GM19193 (cell line): Measurements from ENCODE around the gene CLK3.

Experiments used
- POLR2A ChIP-seq: IDR thresholded peaks from 4 replicates; pipeline ENCODE4 v1.6.1; 2011; ENCODE audit not compliant: insufficient read depth, insufficient read length; ENCODE audit errors: extremely low read depth

The CLK3 gene

DNA sequence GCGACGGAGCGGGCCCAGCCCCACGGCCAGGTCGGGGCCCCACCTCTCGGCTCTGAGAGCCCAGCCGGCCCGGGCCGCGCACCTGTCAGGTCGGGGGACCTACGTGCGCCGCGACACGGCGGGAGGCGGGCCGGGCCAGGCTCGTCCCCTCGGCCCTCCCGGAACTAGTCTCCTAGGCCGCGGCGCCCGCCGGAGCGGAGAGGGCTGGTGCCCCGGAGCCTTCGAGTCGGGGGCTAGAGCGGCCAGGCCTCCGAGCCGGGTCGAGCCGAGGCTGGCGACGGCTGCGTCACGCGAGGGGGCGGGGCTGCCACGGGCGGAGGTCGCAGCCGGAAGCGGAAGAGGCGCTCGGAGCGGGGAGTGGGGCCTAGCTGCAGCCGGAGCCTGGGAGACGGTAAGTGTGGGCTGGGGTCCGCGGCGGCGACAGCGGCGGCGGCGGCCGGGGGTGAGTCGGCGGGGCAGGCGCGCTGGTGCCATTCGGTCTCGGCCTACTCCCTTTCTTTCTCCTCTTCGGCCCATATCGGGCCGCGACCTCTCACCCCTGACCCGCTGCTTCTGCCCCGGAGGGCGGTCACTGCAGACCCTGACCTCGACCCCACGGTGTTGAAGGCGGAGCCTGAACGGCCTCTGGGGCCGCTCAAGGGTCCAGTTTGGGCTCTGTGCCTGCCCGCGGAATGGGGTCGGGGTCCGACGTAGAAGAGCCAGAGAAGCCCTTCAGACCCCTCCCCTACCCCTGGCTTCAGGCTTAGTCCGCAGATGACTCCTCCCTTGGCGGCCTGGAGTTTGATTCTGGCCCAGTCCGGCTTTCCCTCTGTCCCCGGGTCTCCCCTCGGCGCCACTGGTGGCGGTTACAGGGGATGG lies at the start of gene CLK3:
Gene CLK3 (plus strand): TSS at position 329 of the 858 bp plus-strand sequence. CDS start 3,361 bp downstream, outside the sequence.
- peak; percentile 76 for TF ChIP-seq POLR2A

DNA sequence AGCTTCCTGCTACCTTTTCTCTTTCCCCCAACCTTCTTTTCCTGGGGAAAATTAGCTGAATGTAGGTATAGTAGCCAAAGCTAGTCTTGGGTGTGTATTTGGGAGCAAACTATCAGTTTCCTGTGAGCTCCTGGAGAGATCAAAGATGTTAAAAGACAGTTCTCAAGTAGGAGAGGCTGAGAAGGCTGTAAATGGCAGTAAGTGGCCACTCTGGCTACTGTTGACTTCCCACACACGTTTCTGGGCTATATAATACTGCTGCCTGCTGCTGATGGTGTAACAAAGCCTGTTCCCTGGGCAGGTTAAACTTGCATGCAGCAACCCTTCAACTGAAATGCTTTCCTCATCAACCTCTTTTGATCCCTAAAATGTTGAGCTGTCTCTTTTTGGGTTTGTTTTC lies 47.0 kb upstream of the CLK3 start:
- no peak for TF ChIP-seq POLR2A

DNA sequence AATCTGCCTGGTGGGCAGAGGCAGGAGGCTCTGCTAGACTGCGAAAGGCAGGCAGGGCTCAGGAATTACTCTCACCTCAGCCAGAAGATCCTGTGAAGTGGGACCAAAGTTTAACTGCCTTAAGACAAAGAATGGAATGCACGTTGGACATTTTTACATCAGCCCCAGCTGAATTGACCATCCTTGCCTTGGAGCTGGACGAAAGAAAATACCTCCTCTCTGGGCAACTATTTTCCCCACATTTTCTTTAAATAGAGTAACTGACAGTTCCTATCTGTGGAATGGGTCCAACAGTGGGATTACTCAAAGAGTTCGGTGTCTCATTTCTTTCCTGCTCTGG lies 45.9 kb upstream of the CLK3 start:
- TF ChIP-seq POLR2A: no peak

DNA sequence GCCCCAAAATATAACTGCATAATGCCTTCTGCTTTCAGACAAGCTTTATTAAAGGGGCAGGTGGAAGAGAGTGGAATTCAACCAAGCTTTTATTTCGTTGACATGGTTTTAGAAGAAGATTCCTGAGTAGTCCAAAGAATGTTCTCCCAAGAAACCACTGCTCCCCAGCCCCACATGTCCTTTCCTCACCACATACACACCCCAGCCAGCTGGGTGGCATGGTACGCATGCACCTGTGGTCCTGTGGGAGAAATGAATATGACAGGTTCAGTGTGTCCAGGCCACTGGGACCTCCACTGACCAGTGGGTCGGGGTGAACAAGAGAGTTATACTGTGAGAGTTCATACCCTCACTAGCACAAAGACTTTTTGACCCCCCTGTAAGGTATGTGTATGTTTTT lies 44.4 kb upstream of the CLK3 start:
- TF ChIP-seq POLR2A: no peak

DNA sequence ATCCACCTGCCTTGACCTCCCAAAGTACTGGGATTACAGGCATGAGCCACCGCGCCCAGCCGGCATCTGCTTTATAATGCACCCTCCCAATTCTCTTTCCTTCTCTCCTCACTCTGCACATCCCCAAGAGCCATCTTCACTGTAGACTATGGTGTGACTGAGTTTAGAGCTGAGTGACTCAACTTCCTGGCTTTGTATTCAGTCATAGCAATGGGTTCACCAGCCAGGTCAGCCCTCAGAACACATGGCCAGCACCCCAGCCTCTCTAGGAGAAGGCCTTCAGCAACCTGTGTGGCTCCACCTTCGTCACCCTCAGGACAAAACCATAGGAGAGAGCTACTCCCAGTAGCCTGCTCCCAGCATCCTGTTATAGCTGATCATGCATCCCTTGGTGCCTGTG lies 41.6 kb upstream of the CLK3 start:
- no peak for TF ChIP-seq POLR2A

DNA sequence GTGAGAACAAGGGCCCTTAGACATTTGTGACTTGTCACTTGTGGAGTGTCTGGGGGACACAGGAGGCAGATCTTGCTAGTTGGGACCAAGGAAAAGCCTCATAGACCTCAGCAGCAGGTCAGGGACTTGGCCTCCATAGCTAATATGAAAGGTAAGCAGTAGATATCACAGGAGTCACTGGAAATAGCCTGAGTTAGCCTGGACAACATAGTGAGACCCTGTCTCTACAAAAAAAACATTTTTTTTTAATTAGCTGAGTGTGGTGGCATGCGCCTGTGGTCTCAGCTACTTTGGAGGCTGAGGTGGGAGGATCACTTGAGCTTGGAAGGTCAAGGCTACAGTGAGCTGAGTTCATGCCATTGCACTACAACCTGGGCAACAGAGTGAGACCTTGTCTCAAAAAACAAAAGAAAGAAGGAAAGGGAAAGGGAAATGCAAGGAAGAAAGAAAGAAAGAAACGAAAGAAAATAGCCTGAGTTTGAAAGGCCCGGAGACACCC lies 37.1 kb upstream of the CLK3 start:
- no peak for TF ChIP-seq POLR2A

DNA sequence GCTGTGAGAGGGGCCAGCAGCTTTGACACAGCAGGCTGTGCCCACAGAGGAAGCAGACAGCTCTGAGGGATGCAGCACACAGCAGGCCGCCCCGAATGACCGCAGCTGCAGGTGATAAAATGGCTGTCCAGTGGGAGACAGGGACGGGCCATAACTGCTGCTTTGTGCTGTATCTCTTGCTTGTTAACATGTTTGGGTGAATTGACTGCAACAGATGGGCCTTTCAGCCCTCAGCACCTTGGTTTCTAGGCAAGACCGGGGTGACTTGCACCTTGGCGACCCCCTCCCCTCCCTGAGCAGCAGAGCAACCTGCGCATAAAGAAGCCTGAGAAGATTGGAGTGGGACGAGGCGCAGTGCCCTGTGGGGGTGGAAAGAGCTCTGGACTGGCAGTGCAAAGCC lies 36.6 kb upstream of the CLK3 start:
- TF ChIP-seq POLR2A: no peak

DNA sequence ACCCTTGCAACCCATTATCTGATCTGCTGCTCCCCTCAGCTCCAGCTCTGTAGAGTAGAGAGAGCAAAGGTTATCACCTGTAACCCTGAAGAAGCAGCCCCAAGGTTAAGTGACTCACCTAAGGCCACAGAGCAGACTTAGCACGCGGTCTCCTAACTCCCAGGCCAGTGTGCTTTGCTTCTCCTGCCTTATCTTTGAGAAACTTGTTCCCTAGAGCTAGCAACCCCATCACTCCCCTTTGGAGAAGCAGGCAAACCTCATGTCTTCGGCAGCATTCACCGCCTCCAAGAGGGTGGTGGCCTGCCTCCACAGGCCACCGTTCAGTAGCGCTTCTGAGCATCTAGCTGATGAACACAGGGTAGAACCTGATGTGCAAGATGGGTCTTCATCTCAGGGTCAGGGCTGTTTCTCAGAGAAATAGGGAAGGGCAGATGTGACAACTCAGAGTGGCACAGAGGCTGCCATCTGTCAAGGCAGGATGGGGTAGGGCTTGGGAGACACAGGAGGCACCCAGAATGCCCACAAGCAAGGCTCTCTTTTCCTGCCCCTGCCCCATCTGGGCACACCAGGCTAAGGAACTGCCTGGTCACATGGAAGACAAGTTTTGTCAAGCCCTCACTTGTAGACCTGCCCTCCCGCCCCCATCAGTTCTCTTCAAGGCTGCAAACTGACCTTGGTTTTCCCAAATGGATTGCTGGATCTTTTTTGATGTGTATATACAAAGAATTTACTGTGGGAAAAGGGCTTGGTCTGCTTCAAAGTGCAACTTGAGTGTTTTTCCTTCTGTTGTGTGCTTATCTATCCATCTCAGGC lies 34.9 kb upstream of the CLK3 start:
- no peak for TF ChIP-seq POLR2A

DNA sequence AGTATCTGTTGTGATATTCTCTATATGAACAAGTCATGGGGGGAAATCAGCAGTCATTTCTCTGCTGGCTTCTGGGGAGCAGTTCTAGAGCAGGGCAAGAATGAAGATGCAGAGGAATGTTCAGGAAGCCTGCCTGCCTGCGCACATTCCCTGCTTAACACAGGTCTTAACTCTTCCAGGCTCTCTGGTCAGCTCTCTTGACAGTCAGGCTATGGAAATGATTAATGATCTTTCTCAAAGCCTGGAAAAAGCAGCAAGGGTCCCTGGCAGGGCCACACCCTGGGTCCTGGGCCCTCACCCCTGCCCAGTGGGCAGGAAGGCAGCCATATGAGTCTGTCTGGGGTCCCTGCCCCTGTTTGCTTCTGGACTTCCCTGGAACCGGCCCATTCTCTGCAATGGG lies 31.4 kb upstream of the CLK3 start:
- TF ChIP-seq POLR2A: no peak

DNA sequence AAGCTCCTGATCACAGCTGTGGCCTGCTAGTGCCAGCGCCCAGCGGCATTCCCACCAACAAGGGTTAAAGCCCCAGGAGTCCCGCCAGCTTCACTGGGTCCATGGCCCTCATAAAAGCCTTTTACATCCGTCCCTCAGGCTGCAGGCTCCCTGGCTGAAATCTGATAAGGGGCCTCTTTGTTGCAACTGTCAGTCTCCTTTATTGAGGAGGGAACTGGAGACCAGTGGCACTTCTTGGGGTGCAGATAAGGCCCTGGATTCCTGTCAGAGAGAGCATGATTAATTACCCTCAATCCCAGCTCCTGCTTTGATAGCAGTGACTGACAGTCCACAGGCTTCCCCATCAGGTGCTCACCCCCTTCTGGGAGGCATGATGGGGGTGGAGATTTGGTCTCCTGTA lies 30.9 kb upstream of the CLK3 start:
- no peak for TF ChIP-seq POLR2A

DNA sequence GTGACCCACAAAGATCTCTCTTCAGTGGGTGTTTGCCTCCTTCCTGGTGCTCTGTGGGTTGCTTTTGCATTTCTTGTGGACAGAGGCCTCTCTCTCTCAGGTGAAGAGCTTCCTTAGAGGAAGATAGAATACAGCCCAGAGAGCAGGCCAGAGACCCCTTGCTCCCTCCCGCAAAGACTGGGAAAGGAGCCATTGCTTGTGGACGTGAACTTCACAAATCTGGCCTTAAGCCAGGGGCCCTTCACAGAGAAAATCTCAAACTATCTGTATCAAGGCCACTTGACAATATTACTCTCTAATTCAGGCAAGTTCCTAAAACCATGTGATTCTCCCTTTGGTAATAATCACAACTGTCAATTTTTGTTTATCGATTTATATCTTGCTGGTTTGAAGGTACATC lies 30.4 kb upstream of the CLK3 start:
- no peak for TF ChIP-seq POLR2A

DNA sequence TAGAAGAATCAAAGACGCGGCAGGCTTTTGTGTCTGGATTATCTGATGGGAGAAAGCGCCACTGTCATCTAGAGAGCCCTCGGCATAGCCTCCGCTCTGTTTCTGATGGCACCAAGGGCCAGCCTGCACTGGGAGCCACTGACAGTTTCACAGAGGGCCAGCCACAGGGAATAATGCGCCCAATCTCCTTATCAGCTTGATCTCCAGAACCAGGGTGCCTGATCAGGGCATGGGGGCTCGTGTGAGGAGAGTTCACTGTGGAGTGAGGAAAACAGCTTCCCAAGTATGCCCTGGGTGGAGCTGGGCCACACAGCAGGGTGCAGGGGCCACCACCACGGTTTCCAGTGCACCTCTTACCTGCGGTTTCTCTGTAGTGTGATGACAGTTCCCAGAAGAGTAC lies 29.8 kb upstream of the CLK3 start:
- no peak for TF ChIP-seq POLR2A

DNA sequence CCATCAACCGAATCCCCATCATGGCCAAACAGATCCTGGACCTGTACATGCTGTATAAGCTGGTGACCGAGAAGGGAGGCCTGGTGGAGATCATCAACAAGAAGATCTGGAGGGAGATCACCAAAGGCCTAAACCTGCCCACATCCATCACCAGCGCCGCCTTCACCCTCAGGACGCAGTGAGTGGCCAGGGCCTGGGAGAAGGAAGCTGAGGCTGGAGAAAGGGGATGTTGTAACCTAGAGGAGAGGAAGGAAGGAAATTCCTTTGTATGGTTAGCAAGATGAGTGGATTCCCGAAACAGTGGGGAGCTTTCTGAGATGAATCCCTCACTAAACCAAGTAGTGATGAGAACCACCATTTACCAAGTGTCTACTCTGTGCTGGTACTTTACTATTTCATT lies 25.8 kb upstream of the CLK3 start:
- TF ChIP-seq POLR2A: no peak

DNA sequence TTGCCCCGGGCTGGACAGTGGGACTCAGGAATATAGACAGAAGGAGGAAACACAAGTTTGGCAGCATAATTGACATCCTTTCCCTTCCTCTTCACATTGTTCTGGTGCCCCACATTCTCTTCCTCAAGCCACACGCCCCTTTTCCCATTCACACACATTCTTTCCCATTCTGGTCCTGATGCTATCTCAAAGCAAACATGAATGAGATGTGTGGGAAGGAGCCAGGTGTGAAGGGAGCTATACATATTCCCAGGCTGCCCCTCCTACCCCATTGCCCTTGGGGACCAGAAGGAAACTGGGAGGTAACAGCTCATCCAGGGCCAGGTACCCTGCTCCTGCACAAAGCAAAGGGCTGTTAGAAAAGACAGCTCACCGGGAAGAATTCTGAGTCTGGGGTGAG lies 23.4 kb upstream of the CLK3 start:
- no peak for TF ChIP-seq POLR2A

DNA sequence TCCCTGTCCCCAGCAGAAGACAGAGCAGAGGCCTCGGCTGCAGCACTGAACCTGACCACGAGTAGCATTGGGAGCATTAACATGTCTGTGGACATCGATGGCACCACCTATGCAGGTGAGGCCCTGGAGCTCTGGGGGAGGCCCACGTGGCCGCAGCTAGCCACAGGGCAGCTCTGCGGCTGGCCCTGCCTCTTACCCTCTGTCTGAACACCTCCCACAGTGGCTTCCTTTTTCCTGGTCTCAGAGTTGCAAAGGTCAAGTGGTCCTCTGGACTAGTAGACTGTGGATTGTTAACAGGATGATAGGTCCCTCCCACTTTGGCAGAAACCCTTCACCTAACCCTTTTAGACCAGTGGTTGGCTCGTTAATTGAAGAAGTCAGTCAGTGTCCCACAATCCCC lies 22.5 kb upstream of the CLK3 start:
- TF ChIP-seq POLR2A: no peak

DNA sequence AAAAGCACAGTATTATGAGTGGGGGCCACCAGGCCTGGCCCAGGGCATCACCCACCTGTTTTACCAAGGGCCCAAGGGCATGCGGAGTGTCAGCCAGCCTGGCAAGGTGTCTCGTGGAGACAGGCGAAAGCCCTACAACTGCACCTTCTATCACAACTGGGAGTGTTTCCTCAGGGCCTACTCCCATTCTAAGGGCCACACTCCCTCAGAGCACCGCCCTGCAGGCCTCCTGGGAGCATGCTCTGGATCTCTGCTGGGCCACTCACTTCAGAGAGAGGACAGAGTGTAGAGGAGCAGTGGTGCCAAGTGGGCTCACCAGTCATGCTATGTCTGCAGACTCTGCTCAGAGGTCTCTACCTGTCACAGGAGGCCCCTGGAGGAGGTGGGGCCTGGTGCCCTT lies 21.2 kb upstream of the CLK3 start:
- TF ChIP-seq POLR2A: no peak

DNA sequence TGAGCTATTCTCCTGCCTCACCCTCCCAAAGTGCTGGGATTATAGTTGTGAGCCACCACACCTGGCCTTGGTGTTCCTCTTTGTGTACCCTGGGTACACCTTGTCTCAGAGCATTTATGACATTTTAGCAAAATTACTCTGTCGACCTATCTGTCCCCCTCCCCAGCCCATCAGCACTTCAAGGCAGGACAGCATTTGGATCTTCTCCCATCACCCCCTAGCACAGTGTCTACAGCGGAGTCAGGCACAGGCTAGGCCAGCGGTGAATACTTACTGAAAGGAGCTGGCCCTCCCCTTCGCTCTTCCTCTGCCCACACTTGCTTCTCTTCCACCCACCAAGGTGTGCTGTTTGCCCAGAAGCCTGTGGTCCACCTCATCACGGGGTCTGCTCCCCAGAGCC lies 20.4 kb upstream of the CLK3 start:
- no peak for TF ChIP-seq POLR2A
